DND-41 (cell line): Measurements from ENCODE around the gene ITM2C.

Experiments
- EZH2 ChIP-seq: IDR thresholded peaks from 3 replicates; pipeline ENCODE4 v1.6.1; 2012; ENCODE audit warnings: borderline replicate concordance, low read depth, mild to moderate bottlenecking, moderate library complexity, low read length, inconsistent platforms; ENCODE audit not compliant: severe bottlenecking
- TF ChIP-seq, protein P1 (sequence below): IDR thresholded peaks from 2 replicates; pipeline ENCODE4 v1.5.1; 2012; ENCODE audit warnings: borderline replicate concordance, low read length, moderate library complexity, mild to moderate bottlenecking; ENCODE audit not compliant: poor library complexity, severe bottlenecking; ENCODE audit errors: extremely low read depth

DNA sequence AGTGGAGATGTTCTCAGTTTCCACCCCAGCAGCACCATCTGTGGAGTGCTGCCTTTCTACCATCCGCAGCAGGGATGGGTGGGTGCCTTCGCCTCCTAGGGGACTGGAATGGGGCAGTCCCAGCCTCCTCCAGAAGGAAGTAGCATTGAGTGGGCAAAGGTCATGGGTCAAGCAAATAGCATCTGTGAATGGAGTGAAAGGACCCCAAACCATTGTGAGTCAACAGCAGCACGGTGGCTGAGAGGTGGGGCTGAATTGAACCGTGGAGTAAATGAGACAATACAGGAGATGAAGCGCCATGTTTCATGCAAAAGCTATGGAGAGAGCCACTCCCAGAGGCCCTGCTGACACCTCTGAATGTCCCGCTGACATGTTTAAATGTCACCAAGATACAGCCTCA, 50.6 kb downstream of the ITM2C start:
- TF ChIP-seq, protein P1, sequence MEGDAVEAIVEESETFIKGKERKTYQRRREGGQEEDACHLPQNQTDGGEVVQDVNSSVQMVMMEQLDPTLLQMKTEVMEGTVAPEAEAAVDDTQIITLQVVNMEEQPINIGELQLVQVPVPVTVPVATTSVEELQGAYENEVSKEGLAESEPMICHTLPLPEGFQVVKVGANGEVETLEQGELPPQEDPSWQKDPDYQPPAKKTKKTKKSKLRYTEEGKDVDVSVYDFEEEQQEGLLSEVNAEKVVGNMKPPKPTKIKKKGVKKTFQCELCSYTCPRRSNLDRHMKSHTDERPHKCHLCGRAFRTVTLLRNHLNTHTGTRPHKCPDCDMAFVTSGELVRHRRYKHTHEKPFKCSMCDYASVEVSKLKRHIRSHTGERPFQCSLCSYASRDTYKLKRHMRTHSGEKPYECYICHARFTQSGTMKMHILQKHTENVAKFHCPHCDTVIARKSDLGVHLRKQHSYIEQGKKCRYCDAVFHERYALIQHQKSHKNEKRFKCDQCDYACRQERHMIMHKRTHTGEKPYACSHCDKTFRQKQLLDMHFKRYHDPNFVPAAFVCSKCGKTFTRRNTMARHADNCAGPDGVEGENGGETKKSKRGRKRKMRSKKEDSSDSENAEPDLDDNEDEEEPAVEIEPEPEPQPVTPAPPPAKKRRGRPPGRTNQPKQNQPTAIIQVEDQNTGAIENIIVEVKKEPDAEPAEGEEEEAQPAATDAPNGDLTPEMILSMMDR, result no peak
- no peak for TF ChIP-seq EZH2
